Measurements from ENCODE around the gene ELF1.

Gene ELF1

GRCh38 chr13:41019578-41020347 lies 647 bp upstream of the ELF1 start:
- no peaks in the 10 kb centered on the region for H3K79me2 ChIP-seq (ENCODE audit: control insufficient read depth, insufficient read depth, low read length, poor library complexity)
- H3K9me3 ChIP-seq (ENCODE audit: insufficient read depth, low read depth, low read length), result no peaks in the 10 kb centered on the region

GRCh38 chr13:41018602-41018948 lies 541 bp downstream of the ELF1 start:
- Histone ChIP-seq H3K36me3 (ENCODE audit: control insufficient read depth in 1 of 2, insufficient read depth in 2 of 2, low read length in 2 of 2) (peaks cover 0 to 1% of the 10 kb centered on the region in 2 experiments), H3K9ac (ENCODE audit: low read length) (no peak overlapping the region), H2BK120ac (ENCODE audit: insufficient read depth, low read length, poor library complexity) (no peak overlapping the region), H3K79me1 (ENCODE audit: low read length) (no peaks in the 10 kb centered on the region), H3K18ac (ENCODE audit: low read length) (no peak overlapping the region), H3K4ac (ENCODE audit: low read depth, low read length) (no peak overlapping the region), H3K27me3 (ENCODE audit: insufficient read depth, low read length) (no peaks in the 10 kb centered on the region), H3K14ac (ENCODE audit: low read length) (no peak overlapping the region), H3K4me3 (ENCODE audit: low read depth, low read length) (no peak overlapping the region), H3K27ac (ENCODE audit: low read depth, low read length) (no peak overlapping the region), H3K79me2 (ENCODE audit: control insufficient read depth, insufficient read depth, low read length, poor library complexity) (no peaks in the 10 kb centered on the region), H2BK5ac (ENCODE audit: low read depth, low read length, poor library complexity) (no peak overlapping the region), H3K9me3 (ENCODE audit: insufficient read depth, low read depth, low read length) (no peaks in the 10 kb centered on the region), H2AFZ (ENCODE audit: insufficient read depth, low read length, poor library complexity) (no peak overlapping the region), H3K4me2 (ENCODE audit: low read length) (peak overlapping the region; percentile 47), H4K91ac (ENCODE audit: low read depth, low read length) (no peak overlapping the region), H3K23ac (ENCODE audit: low read length) (no peak overlapping the region), H4K12ac (ENCODE audit: low read depth, low read length) (no peak overlapping the region), H2BK12ac (ENCODE audit: low read length) (no peak overlapping the region), H2AK5ac (ENCODE audit: low read length) (no peak overlapping the region), H3K4me1 (ENCODE audit: control insufficient read depth in 1 of 2, insufficient read depth in 2 of 2, low read length in 2 of 2) (peaks cover 0 to 4% of the 10 kb centered on the region in 2 experiments), H4K8ac (ENCODE audit: low read depth, low read length) (no peak overlapping the region)
- DNase-seq, result no peak
- no CpG with 5 or more reads among the region's 1 CpG for WGBS (ENCODE audit: extremely low coverage, insufficient coverage, insufficient read length)

More at GRCh38 chr13:41019578-41020347, 647 bp upstream of the ELF1 start:
- H2BK12ac ChIP-seq (ENCODE audit: low read length), result peak overlapping the region; percentile 80
- WGBS (ENCODE audit: extremely low coverage, insufficient coverage, insufficient read length), result no CpG with 5 or more reads among the region's 2 CpGs
- H4K8ac ChIP-seq (ENCODE audit: low read depth, low read length), result peak overlapping the region; percentile 38
- H3K27me3 ChIP-seq (ENCODE audit: insufficient read depth, low read length), result no peaks in the 10 kb centered on the region
- H3K79me1 ChIP-seq (ENCODE audit: low read length), result no peaks in the 10 kb centered on the region
- no peak for DNase-seq
- H3K27ac ChIP-seq (ENCODE audit: low read depth, low read length), result no peak overlapping the region
- peaks cover 0 to 1% of the 10 kb centered on the region in 2 experiments for H3K36me3 ChIP-seq (ENCODE audit: control insufficient read depth in 1 of 2, insufficient read depth in 2 of 2, low read length in 2 of 2)
- H4K91ac ChIP-seq (ENCODE audit: low read depth, low read length), result no peak overlapping the region
- H3K4me2 ChIP-seq (ENCODE audit: low read length), result no peak overlapping the region
- H2BK120ac ChIP-seq (ENCODE audit: insufficient read depth, low read length, poor library complexity), result peak overlapping the region; percentile 51
- H2BK5ac ChIP-seq (ENCODE audit: low read depth, low read length, poor library complexity), result no peak overlapping the region
- H3K14ac ChIP-seq (ENCODE audit: low read length), result no peak overlapping the region
- no peak overlapping the region for H3K9ac ChIP-seq (ENCODE audit: low read length)
- H3K4me3 ChIP-seq (ENCODE audit: low read depth, low read length), result no peak overlapping the region
- H2AK5ac ChIP-seq (ENCODE audit: low read length), result no peak overlapping the region
- no peak overlapping the region for H4K12ac ChIP-seq (ENCODE audit: low read depth, low read length)
- H3K23ac ChIP-seq (ENCODE audit: low read length), result no peak overlapping the region
- H3K4ac ChIP-seq (ENCODE audit: low read depth, low read length), result no peak overlapping the region
- H2AFZ ChIP-seq (ENCODE audit: insufficient read depth, low read length, poor library complexity), result no peak overlapping the region
- H3K4me1 ChIP-seq (ENCODE audit: control insufficient read depth in 1 of 2, insufficient read depth in 2 of 2, low read length in 2 of 2), result peaks cover 0 to 4% of the 10 kb centered on the region in 2 experiments
- no peak overlapping the region for H3K18ac ChIP-seq (ENCODE audit: low read length)

GRCh38 chr13:41017817-41018601 lies 1.1 kb downstream of the ELF1 start:
- Histone ChIP-seq H2BK5ac (ENCODE audit: low read depth, low read length, poor library complexity) (no peak overlapping the region), H3K9ac (ENCODE audit: low read length) (no peak overlapping the region), H3K79me2 (ENCODE audit: control insufficient read depth, insufficient read depth, low read length, poor library complexity) (no peaks in the 10 kb centered on the region), H3K4me2 (ENCODE audit: low read length) (no peak overlapping the region), H4K91ac (ENCODE audit: low read depth, low read length) (no peak overlapping the region), H3K27ac (ENCODE audit: low read depth, low read length) (no peak overlapping the region), H3K9me3 (ENCODE audit: insufficient read depth, low read depth, low read length) (no peaks in the 10 kb centered on the region), H3K4me1 (ENCODE audit: control insufficient read depth in 1 of 2, insufficient read depth in 2 of 2, low read length in 2 of 2) (peaks cover 0 to 4% of the 10 kb centered on the region in 2 experiments), H2BK120ac (ENCODE audit: insufficient read depth, low read length, poor library complexity) (no peak overlapping the region), H3K23ac (ENCODE audit: low read length) (no peak overlapping the region), H3K79me1 (ENCODE audit: low read length) (no peaks in the 10 kb centered on the region), H2AFZ (ENCODE audit: insufficient read depth, low read length, poor library complexity) (no peak overlapping the region), H3K4ac (ENCODE audit: low read depth, low read length) (no peak overlapping the region), H3K36me3 (ENCODE audit: control insufficient read depth in 1 of 2, insufficient read depth in 2 of 2, low read length in 2 of 2) (peaks cover 0 to 1% of the 10 kb centered on the region in 2 experiments), H3K4me3 (ENCODE audit: low read depth, low read length) (no peak overlapping the region), H4K12ac (ENCODE audit: low read depth, low read length) (no peak overlapping the region), H3K14ac (ENCODE audit: low read length) (no peak overlapping the region), H2AK5ac (ENCODE audit: low read length) (no peak overlapping the region), H3K18ac (ENCODE audit: low read length) (no peak overlapping the region), H4K8ac (ENCODE audit: low read depth, low read length) (no peak overlapping the region), H3K27me3 (ENCODE audit: insufficient read depth, low read length) (no peaks in the 10 kb centered on the region), H2BK12ac (ENCODE audit: low read length) (no peak overlapping the region)
- DNase-seq, result no peak
- no CpG with 5 or more reads among the region's 3 CpGs for WGBS (ENCODE audit: extremely low coverage, insufficient coverage, insufficient read length)

GRCh38 chr13:41017159-41017558 lies 2.0 kb downstream of the ELF1 start:
- H4K8ac ChIP-seq (ENCODE audit: low read depth, low read length), result no peak overlapping the region
- H2BK12ac ChIP-seq (ENCODE audit: low read length), result no peak overlapping the region
- no peak overlapping the region for H2AFZ ChIP-seq (ENCODE audit: insufficient read depth, low read length, poor library complexity)
- H3K9ac ChIP-seq (ENCODE audit: low read length), result no peak overlapping the region
- H3K27ac ChIP-seq (ENCODE audit: low read depth, low read length), result no peak overlapping the region
- no peak overlapping the region for H2BK120ac ChIP-seq (ENCODE audit: insufficient read depth, low read length, poor library complexity)
- no CpG with 5 or more reads among the region's 2 CpGs for WGBS (ENCODE audit: extremely low coverage, insufficient coverage, insufficient read length)
- H3K79me1 ChIP-seq (ENCODE audit: low read length), result no peaks in the 10 kb centered on the region
- H3K79me2 ChIP-seq (ENCODE audit: control insufficient read depth, insufficient read depth, low read length, poor library complexity), result no peaks in the 10 kb centered on the region
- H3K4ac ChIP-seq (ENCODE audit: low read depth, low read length), result no peak overlapping the region
- peaks cover 0 to 4% of the 10 kb centered on the region in 2 experiments for H3K4me1 ChIP-seq (ENCODE audit: control insufficient read depth in 1 of 2, insufficient read depth in 2 of 2, low read length in 2 of 2)
- no peak overlapping the region for H4K91ac ChIP-seq (ENCODE audit: low read depth, low read length)
- no peak overlapping the region for H4K12ac ChIP-seq (ENCODE audit: low read depth, low read length)
- H2BK5ac ChIP-seq (ENCODE audit: low read depth, low read length, poor library complexity), result no peak overlapping the region
- H2AK5ac ChIP-seq (ENCODE audit: low read length), result no peak overlapping the region
- no peak overlapping the region for H3K23ac ChIP-seq (ENCODE audit: low read length)
- no peak for DNase-seq
- no peaks in the 10 kb centered on the region for H3K9me3 ChIP-seq (ENCODE audit: insufficient read depth, low read depth, low read length)
- H3K4me3 ChIP-seq (ENCODE audit: low read depth, low read length), result no peak overlapping the region
- no peak overlapping the region for H3K14ac ChIP-seq (ENCODE audit: low read length)
- no peak overlapping the region for H3K18ac ChIP-seq (ENCODE audit: low read length)
- no peak overlapping the region for H3K4me2 ChIP-seq (ENCODE audit: low read length)
- H3K36me3 ChIP-seq (ENCODE audit: control insufficient read depth in 1 of 2, insufficient read depth in 2 of 2, low read length in 2 of 2), result peaks cover 0 to 1% of the 10 kb centered on the region in 2 experiments
- H3K27me3 ChIP-seq (ENCODE audit: insufficient read depth, low read length), result no peaks in the 10 kb centered on the region

All from trophoblast cell (in vitro differentiated cells and primary cell).